HL-60 (cell line): Measurements from ENCODE around the gene PDSS2.

Experiments used
- DNase-seq, 2 experiments: peaks; one replicate each; pipeline ENCODE4 v3.0.0-alpha.2; 2010 to 2020; ENCODE audit warnings: low read depth in 1 of 2, low spot score in 1 of 2
- H3K27ac ChIP-seq: fragments of 250-450 bp; sonication (Bioruptor Pico); replicated peaks from 2 replicates; pipeline ENCODE4 v1.5.1; 2020; ENCODE audit warnings: mild to moderate bottlenecking, moderate library complexity
- H3K27me3 ChIP-seq: fragments of 250-450 bp; sonication (Bioruptor Pico); 2 replicates; pipeline ENCODE4 v1.5.1; 2021; ENCODE audit warnings: mild to moderate bottlenecking, moderate library complexity; ENCODE audit not compliant: insufficient read depth, poor library complexity, severe bottlenecking
- H3K4me3 ChIP-seq: replicated peaks from 2 replicates; pipeline ENCODE4 v1.5.1; 2011; ENCODE audit warnings: mild to moderate bottlenecking, control low read depth, low read length; ENCODE audit not compliant: insufficient read depth
- CTCF ChIP-seq: IDR thresholded peaks from one replicate; pipeline ENCODE4 v1.5.1; 2011; ENCODE audit warnings: low read length, control low read depth, inconsistent platforms; ENCODE audit not compliant: insufficient read depth
- GABPA ChIP-seq: IDR thresholded peaks from 2 replicates; pipeline ENCODE4 v1.6.1; 2012; ENCODE audit warnings: low read depth
- POLR2AphosphoS5 ChIP-seq: IDR thresholded peaks from 2 replicates; pipeline ENCODE4 v1.6.1; 2012; ENCODE audit warnings: low read depth
- REST ChIP-seq: IDR thresholded peaks from 2 replicates; pipeline ENCODE4 v1.6.1; 2012; ENCODE audit warnings: low read depth; ENCODE audit not compliant: insufficient replicate concordance
- SPI1 ChIP-seq: IDR thresholded peaks from 2 replicates; pipeline ENCODE4 v1.6.1; 2012; ENCODE audit warnings: low read depth, mild to moderate bottlenecking, borderline replicate concordance

PDSS2 gene

DNA sequence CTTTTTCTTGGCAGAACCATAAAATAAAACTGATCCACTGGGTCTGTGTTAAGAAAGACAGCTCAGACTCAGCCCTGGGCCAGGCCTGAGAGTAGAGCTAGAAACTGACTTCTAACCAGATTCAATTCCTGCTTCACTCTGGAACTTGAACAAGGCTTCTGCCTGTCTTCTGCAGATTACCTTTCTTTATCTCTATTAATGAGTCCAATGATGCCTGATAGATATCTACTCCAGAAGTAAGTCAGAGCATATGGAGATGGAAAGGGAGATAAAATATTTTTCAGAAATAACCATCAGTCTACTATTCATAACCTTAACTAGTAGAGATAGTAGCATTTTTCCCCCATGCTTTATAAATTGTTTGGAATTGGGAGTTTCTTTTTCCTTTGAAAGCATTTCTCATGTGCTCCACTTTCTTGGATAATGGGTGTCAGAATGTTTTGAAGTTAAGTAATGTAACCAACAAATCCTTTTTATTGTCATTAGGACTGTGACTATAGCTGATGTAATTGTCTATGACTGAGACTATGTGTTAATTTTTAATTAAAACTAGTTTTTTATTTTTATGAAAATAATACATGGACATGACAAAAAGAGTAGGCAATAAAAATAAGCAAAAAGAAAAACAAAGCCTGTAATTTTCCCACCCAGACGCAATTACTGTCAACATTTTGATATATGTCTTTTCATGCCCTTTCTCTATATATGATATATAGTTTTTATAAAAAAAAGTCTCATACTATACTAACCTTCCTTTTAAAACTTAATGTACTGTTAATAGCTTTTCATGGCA lies 37.7 kb upstream of the PDSS2 start:
- TF ChIP-seq SPI1 (no peak), POLR2AphosphoS5 (no peak), CTCF (no peak), GABPA (no peak), REST (no peak)
- Histone ChIP-seq H3K27me3 (peaks cover 16% of the 10 kb centered on the region), H3K4me3 (no peak overlapping the region), H3K27ac (no peak overlapping the region)
- DNase-seq = no peak

- H3K27ac ChIP-seq = no peak overlapping the region
- H3K4me3 ChIP-seq = no peak overlapping the region
- H3K27me3 ChIP-seq = peaks cover 27% of the 10 kb centered on the region
- no peak for TF ChIP-seq POLR2AphosphoS5
- no peak for TF ChIP-seq CTCF
- no peak for TF ChIP-seq SPI1
- TF ChIP-seq GABPA = no peak
- no peak for TF ChIP-seq REST
- no peak for DNase-seq
These were observed 36.6 kb upstream of the PDSS2 start for GRCh38 chr6:107495971-107496370.

- TF ChIP-seq SPI1 = no peak
- no peak for TF ChIP-seq POLR2AphosphoS5
- no peak for TF ChIP-seq REST
- TF ChIP-seq GABPA = no peak
- TF ChIP-seq CTCF = no peak
- Histone ChIP-seq H3K4me3 (no peak overlapping the region), H3K27ac (no peak overlapping the region), H3K27me3 (peaks cover 33% of the 10 kb centered on the region)
- no peak for DNase-seq
These were observed 35.9 kb upstream of the PDSS2 start for GRCh38 chr6:107495196-107495643.
